Stomach smooth muscle (tissue), 2 donors: ENCODE measurements around the gene PAFAH1B1.
A peak's percentile ranks its signal among the peaks of the same experiment; 100 is the strongest.

Experiments used
- H3K27ac ChIP-seq: one replicate; pipeline ENCODE4 v1.7.0; 2013; ENCODE audit warnings: mild to moderate bottlenecking, low read length, inconsistent platforms
- H3K27me3 ChIP-seq, 2 donors: one replicate each; pipeline ENCODE4 v1.7.0; 2013; ENCODE audit warnings: low read length in 2 of 2; ENCODE audit not compliant: insufficient read depth in 2 of 2, control insufficient read depth in 1 of 2
- H3K36me3 ChIP-seq, 2 donors: one replicate each; pipeline ENCODE4 v1.7.0; 2013; ENCODE audit warnings: low read length in 2 of 2; ENCODE audit not compliant: control insufficient read depth in 2 of 2, insufficient read depth in 2 of 2
- H3K4me1 ChIP-seq: one replicate; pipeline ENCODE4 v1.7.0; 2013; ENCODE audit warnings: low read length; ENCODE audit not compliant: control insufficient read depth, insufficient read depth
- H3K4me3 ChIP-seq, 2 donors: one replicate each; pipeline ENCODE4 v1.7.0; 2013; ENCODE audit warnings: low read length in 2 of 2
- H3K9ac ChIP-seq, 2 donors: one replicate each; pipeline ENCODE4 v1.7.0; 2013; ENCODE audit warnings: low read length in 2 of 2, mild to moderate bottlenecking in 1 of 2
- H3K9me3 ChIP-seq, 2 donors: one replicate each; pipeline ENCODE4 v1.7.0; 2013; ENCODE audit warnings: low read length in 2 of 2; ENCODE audit not compliant: control insufficient read depth in 2 of 2
- donor health status: healthy.
- donor health status: Pancreatic carcinoma.

Gene PAFAH1B1

DNA sequence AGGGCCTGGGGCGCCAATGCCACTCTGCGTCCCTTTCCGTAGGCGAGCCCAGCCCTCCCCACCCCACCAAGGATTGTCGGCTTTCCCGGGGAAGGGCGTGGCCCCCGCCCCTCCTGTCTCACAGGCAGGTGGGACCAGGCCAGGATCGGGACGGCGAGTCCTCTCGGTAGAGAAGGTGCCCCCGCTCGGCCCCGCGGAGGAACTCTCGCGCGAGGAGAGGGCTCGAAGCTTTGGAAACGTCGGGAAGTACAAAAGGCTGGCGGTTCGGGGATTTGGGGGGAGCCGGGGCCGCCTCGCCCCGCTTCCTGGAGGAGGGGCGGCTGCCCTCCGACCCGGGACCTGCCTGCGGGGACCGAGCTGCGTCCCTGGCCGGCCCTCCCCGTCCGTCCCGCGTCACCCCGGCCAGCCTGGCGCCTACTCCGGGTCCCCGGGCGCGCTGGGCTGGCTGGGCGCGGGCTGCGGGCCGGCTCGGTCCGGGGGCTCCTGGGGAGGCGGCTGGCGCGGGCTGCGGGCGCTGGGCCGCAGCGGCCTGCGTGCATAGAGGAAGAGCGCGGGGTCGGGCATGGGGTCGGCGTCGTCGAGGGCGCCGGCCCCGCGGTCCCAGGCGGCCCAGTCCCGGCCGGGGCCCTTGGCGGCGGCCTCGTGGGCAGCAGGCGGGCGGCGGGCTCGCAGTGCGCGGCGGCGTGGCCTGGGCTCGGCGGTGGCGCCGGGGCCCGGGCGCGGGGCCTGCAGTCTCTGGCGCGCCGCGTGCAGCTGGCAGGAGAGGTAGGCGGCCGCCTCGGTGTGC is 130.7 kb downstream of the PAFAH1B1 start:
- no peak overlapping the region for H3K27ac ChIP-seq
- peaks cover 7% of the 10 kb centered on the region for H3K4me1 ChIP-seq
- peaks cover 26 to 32% of the 10 kb centered on the region in 2 donors for H3K27me3 ChIP-seq
- H3K9ac ChIP-seq = no peak overlapping the region
- no peaks in the 10 kb centered on the region for H3K36me3 ChIP-seq
- H3K4me3 ChIP-seq = peak overlapping the region in 1 of 2 donors; percentile 58
- H3K9me3 ChIP-seq = no peaks in the 10 kb centered on the region

DNA sequence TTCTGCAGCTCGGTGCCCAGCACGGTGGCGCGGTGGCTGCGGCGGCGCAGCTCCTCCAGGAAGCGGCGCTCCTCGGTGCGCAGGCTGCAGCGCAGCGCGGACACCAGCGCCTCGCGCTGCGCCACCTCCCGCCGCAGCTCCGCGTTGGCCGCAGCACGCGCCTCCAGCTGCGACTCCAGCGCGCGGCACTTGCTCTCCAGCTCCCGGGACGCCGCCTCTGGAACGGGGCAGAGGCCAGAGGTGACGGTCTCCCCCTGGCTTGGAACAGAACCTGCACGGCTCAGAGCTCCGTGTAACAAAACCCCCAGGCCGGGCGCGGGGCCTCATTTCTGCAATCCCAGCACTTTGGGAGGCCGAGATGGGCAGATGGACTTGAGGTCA is 131.3 kb downstream of the PAFAH1B1 start:
- H3K36me3 ChIP-seq = no peaks in the 10 kb centered on the region
- no peaks in the 10 kb centered on the region for H3K9me3 ChIP-seq
- no peak overlapping the region for H3K27ac ChIP-seq
- peaks cover 7% of the 10 kb centered on the region for H3K4me1 ChIP-seq
- H3K4me3 ChIP-seq = peak overlapping the region in 1 of 2 donors; percentile 58
- H3K27me3 ChIP-seq = peaks cover 28 to 32% of the 10 kb centered on the region in 2 donors
- H3K9ac ChIP-seq = no peak overlapping the region

DNA sequence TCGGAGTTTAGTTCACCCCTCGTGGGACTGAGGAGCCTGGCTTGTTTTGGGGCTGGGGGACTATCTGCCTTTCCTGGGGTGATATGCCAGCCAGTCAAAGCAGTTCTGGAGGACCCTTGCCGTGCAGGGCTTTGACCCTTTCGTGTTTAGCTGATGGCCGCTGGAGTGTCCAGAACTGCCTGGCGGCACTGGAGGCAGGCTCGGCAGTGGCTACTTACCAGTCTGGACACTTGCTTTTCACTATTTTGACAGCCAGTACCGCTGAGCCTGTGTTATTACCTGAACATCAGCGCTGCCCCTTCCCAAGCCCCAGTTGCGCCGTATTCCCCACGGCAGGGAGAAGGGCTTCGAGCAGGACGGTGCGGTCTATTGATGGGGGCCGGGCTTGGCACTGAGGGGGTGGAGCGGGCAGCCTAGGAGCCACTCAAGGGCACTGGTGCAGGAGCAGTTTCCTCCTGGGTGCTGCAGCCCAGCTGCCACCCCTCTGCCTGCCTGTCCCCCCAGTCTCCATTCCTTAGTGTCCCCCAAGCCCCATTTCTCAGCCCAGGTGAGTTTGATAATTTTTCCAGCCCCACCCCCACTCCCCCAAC is 137.4 kb downstream of the PAFAH1B1 start:
- no peaks in the 10 kb centered on the region for H3K9me3 ChIP-seq
- H3K27ac ChIP-seq = no peak overlapping the region
- no peak overlapping the region for H3K4me3 ChIP-seq
- H3K9ac ChIP-seq = no peak overlapping the region
- H3K36me3 ChIP-seq = no peaks in the 10 kb centered on the region
- no peaks in the 10 kb centered on the region for H3K4me1 ChIP-seq
- H3K27me3 ChIP-seq = peaks cover 25 to 31% of the 10 kb centered on the region in 2 donors

DNA sequence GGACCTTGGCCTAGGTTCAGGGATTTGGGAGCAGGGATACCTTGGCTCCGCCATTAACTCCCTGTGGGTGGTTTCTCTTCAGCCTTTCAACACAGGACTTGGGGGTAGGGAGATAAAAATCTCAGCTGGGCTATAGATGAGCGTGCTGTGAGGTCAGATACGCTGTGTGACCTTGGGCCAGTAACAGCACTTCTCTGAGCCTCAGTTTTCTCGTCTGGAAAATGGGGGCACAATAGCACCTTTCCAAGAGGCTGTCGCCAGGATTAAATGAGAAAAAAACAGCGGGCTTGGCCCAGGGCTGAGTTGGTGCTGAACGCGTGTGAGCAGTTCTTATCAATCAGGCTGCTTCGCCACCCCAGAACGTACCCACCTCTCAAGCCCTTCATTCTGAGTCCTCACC is 138.4 kb downstream of the PAFAH1B1 start:
- Histone ChIP-seq H3K27me3 (peaks cover 23 to 28% of the 10 kb centered on the region in 2 donors), H3K27ac (no peak overlapping the region), H3K36me3 (no peaks in the 10 kb centered on the region), H3K9me3 (no peaks in the 10 kb centered on the region), H3K4me1 (no peaks in the 10 kb centered on the region), H3K4me3 (no peak overlapping the region), H3K9ac (no peak overlapping the region)

DNA sequence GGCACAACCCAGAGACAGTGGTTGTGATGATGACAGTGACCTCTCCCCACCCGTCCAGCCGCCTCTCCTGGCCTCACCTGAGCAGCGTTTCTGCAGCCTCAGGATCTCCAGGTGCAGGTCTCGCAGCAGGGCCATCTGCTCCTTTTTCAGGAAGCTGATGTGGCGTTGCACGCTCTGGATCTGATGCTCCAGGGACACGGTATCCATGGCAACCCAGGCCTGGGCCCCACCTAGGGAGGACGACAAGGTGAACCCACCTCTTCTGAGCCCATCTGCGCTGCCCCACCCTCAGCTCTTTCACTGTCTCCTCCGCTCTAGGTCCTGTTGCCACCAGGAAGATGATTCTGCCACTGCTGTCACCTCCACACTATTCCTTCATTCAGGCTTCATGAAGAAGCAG is 141.5 kb downstream of the PAFAH1B1 start:
- Histone ChIP-seq H3K27ac (no peak overlapping the region), H3K27me3 (peaks cover 9 to 13% of the 10 kb centered on the region in 2 donors), H3K4me3 (no peak overlapping the region), H3K4me1 (no peaks in the 10 kb centered on the region), H3K9ac (no peak overlapping the region), H3K36me3 (no peaks in the 10 kb centered on the region), H3K9me3 (no peaks in the 10 kb centered on the region)
